Activated T-helper 1 cell treated with Interleukin-2 at 50 U/mL for 16 hours (primary cell): ENCODE data around the gene CSF3.
"Not testable (repeated sequence)": the region's sequence is repeated elsewhere in the genome, so short reads cannot be mapped to it uniquely, and the experiment has no call there.

Experiments used
- DNase-seq: peaks from one replicate; pipeline ENCODE4 v3.0.0-alpha.2; 2020; ENCODE audit warnings: low read depth

CSF3 gene

DNA sequence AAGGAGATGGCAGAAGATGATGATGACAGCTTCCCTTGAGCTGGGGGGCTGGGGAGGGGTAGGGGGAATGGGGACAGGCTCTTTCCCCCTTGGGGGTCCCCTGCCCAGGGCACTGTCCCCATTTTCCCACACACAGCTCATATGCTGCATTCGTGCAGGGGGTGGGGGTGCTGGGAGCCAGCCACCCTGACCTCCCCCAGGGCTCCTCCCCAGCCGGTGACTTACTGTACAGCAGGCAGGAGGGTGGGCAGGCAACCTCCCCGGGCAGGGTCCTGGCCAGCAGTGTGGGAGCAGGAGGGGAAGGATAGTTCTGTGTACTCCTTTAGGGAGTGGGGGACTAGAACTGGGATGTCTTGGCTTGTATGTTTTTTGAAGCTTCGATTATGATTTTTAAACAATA, 17.7 kb upstream of the CSF3 start:
- DNase-seq: no peak

DNA sequence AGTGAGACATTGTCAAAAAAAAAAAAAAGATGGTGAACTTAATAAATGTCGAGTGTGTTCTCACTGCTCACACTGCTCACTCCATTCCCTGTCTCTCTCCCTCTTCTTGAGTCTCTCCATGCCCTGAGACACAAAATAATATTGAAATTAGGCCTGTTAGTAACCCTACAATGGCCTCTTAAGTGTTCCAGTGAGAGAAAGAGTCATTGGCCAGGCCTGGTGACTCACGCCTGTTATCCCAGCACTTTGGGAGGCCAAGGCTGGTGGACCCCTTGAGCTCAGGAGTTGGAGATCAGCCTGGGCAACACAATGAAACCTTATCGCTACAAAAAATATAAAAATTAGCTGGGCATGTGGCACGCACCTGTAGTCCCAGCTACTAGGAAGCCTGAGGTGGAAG, 16.2 kb upstream of the CSF3 start:
- no peak for DNase-seq

DNA sequence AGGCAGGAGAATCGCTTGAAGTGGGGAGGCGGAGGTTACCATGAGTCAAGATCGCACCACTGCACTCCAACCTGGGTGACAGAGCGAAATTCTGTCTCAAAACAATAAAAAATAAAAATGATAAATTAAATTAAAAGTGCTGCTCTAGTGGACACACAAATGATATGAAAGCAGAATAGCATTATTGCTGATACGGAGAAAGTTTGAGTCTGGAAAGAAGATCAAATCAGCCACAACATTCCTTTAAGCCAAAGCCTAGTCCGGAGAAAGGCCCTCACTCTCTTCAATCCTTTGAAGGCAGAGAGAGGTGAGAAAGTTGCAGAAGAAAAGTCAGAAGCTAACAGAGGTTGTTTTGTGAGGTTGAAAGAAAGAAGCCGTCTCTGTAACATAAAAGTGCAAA, 15.1 kb upstream of the CSF3 start:
- no peak for DNase-seq

DNA sequence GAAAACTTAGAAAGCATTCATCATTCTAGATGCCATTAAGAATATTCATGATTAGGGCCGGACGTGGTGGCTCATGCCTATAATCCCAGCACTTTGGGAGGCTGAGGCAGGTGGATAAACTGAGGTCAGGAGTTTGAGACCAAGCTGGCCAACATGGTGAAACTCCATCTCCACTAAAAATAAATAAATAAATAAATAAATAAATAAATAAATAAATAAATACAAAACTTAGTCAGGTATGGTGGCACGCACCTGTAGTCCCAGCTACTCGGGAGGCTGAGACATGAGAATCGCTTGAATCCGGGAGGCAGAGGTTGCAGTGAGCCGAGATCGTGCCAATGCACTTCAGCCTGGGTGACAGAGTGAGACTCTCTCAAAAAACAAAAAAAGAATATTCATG, 13.9 kb upstream of the CSF3 start:
- DNase-seq: not testable (repeated sequence)

DNA sequence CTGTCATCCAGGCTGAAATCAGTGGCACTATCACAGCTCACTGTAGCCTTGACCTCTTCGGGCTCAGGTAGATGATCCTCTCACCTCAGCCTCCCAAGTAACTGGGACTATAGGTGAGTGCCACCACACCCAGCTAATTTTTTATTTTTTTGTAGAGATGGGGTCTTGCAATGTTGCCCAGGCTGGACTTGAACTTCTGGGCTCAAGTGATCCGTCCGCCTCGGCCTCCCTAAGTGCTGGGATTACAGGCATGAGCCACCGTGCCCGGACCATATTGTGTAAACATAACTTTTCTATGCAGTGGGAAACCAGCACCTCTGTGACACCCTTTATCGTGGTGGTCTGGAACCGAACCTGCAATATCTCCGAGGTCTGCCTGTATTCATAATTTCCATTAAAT, 11.2 kb upstream of the CSF3 start:
- DNase-seq: no peak

DNA sequence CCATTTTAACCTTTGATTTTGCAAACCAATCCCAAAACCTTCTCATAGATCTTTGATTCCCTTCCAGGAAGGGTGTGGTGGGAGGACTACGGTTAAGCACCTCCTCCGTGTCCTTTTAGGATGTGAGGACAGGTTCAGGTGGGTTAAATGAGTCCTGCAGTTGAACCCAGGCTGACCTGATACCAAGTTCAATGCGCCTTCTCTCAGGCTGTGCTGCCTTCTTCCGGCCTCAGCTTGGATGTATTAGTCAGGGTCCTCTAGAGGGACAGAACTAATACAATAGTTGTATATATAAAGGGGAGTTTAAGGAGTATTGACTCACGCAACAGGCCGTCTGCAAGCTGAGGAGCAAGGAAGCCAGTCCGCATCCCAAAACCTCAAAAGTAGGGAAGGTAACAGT, 10.5 kb upstream of the CSF3 start:
- DNase-seq: no peak

DNA sequence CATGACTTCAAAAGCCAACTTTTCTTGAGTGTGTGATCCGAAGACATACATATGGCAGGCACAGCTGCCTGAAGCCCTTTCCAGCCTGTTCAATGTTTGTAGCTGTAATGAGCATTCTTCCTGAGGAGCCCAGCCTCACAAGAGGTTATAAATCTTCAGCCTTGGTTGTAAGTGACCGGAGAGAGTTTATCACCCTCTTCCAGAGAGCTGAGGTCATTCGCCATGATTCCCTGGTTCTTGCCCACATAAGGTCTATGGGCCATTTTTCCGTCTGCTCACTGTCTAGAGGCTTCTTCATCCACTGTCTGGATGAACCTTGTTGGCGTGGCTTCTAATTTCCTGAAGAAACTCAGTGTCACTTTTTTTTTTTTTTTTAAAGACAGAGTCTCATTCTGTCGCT, 9.7 kb upstream of the CSF3 start:
- no peak for DNase-seq

DNA sequence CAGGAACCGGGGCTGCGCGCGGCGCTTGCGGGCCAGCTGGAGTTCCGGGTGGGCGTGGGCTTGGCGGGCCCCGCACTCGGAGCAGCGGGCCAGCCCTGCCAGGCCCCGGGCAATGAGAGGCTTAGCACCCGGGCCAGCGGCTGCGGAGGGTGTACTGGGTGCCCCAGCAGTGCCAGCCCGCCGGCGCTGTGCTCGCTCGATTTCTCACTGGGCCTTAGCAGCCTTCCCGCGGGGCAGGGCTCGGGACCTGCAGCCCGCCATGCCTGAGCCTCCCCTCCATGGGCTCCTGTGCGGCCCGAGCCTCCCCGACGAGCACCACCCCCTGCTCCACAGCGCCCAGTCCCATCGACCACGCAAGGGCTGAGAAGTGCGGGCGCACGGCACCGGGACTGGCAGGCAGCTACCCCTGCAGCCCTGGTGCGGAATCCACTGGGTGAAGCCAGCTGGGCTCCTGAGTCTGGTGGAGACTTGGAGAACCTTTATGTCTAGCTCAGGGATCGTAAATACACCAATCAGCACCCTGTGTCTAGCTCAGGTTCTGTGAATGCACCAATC, 4.2 kb upstream of the CSF3 start:
- DNase-seq: not testable (repeated sequence)

DNA sequence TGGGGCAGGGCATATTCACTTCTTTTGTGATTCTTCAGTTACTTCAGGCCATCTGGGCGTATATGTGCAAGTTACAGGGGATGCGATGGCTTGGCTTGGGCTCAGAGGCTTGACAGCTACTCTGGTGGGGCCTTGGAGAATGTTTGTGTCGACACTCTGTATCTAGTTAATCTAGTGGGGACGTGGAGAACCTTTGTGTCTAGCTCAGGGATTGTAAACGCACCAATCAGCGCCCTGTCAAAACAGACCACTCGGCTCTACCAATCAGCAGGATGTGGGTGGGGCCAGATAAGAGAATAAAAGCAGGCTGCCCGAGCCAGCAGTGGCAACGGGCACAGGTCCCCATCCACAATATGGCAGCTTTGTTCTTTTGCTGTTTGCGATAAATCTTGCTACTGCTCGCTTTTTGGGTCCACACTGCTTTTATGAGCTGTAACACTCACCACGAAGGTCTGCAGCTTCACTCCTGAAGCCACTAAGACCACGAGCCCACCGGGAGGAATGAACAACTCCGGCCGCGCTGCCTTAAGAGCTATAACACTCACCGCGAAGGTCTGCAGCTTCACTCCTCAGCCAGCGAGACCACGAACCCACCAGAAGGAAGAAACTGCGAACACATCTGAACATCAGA, 3.1 kb upstream of the CSF3 start:
- DNase-seq: not testable (repeated sequence)

DNA sequence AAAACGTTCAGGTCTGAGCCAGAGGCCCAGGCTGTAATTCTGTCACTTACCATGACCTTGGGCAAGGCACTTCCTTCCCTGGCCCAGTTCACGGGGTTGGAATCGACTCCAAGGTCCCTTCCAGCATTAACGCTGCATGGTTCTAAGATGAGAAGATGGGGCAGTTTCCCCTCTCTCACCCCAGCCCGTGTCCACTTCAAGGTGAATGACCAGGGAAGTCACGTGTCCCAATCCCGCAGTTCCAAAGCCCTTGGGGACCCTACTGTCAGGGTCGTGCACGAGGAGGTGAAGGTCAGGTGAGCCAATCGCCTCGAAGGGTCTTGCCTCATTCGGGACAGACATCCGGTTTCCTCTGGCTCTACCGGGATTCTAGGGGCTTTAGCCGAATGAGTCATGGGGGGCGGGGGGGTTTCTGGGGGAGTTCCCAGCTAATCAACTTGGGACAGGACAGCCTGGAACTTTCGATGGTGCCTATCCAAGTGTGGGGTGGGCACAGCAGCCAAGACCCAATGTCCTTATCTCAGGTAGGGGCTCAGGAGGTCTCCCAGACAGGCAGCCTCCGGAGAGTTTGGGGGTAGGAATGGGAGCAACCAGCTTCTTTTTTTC, 762 bp upstream of the CSF3 start:
- DNase-seq: no peak

DNA sequence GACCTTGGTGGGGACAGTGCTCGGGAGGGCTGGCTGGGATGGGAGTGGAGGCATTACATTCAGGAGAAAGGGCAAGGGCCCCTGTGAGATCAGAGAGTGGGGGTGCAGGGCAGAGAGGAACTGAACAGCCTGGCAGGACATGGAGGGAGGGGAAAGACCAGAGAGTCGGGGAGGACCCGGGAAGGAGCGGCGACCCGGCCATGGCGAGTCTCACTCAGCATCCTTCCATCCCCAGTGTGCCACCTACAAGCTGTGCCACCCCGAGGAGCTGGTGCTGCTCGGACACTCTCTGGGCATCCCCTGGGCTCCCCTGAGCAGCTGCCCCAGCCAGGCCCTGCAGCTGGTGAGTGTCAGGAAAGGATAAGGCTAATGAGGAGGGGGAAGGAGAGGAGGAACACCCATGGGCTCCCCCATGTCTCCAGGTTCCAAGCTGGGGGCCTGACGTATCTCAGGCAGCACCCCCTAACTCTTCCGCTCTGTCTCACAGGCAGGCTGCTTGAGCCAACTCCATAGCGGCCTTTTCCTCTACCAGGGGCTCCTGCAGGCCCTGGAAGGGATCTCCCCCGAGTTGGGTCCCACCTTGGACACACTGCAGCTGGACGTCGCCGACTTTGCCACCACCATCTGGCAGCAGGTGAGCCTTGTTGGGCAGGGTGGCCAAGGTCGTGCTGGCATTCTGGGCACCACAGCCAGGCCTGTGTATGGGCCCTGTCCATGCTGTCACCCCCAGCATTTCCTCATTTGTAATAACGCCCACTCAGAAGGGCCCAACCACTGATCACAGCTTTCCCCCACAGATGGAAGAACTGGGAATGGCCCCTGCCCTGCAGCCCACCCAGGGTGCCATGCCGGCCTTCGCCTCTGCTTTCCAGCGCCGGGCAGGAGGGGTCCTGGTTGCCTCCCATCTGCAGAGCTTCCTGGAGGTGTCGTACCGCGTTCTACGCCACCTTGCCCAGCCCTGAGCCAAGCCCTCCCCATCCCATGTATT, 1.1 kb downstream of the CSF3 start:
- no peak for DNase-seq

DNA sequence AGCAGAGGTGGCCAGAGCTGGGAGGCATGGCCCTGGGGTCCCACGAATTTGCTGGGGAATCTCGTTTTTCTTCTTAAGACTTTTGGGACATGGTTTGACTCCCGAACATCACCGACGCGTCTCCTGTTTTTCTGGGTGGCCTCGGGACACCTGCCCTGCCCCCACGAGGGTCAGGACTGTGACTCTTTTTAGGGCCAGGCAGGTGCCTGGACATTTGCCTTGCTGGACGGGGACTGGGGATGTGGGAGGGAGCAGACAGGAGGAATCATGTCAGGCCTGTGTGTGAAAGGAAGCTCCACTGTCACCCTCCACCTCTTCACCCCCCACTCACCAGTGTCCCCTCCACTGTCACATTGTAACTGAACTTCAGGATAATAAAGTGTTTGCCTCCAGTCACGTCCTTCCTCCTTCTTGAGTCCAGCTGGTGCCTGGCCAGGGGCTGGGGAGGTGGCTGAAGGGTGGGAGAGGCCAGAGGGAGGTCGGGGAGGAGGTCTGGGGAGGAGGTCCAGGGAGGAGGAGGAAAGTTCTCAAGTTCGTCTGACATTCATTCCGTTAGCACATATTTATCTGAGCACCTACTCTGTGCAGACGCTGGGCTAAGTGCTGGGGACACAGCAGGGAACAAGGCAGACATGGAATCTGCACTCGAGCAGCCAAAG, 2.3 kb downstream of the CSF3 start:
- no peak for DNase-seq

DNA sequence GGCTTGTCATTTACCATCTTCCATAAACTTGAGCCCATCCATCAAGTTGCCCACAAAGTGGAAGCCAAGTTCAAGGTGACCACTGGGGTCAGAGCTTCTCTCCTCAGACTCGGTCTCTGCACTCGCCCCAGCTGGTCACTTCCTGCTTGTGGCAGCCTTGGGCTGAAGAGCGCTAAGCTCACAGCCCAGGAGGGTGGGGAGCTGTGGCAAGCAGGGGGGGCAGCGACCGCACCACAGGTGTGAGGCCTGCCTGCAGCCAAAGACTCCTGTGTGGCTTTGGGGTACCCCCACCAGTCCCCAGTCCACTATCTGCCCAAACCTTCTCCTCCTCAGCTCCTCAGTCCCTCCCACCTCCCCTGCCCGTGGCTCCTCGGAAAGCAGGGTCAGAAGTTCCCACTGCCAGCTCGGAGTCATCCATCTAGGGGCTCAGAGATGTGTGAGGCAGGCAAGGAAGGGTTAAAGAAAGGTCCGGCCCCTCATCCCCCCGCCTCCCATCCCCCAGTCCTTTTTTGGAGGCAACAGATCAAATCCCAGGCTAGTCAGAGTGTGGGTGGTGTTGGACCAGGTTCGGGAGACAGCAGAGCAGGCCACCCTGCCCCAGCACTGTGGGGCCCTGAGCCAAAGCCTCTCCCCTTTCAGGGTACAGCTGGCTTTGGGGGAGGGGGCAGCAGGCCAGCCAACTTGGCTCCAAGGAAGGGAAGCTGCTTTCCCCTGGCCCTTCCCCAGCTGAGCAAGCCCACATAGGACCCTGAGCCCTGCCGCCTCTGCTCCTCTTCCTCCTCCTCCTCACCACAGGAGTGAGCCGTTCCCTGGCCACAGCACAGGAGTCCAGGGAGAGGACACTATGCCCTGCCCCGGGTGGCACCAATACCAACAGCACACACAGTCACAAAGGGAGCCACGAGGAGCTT, 3.2 kb downstream of the CSF3 start:
- no peak for DNase-seq

DNA sequence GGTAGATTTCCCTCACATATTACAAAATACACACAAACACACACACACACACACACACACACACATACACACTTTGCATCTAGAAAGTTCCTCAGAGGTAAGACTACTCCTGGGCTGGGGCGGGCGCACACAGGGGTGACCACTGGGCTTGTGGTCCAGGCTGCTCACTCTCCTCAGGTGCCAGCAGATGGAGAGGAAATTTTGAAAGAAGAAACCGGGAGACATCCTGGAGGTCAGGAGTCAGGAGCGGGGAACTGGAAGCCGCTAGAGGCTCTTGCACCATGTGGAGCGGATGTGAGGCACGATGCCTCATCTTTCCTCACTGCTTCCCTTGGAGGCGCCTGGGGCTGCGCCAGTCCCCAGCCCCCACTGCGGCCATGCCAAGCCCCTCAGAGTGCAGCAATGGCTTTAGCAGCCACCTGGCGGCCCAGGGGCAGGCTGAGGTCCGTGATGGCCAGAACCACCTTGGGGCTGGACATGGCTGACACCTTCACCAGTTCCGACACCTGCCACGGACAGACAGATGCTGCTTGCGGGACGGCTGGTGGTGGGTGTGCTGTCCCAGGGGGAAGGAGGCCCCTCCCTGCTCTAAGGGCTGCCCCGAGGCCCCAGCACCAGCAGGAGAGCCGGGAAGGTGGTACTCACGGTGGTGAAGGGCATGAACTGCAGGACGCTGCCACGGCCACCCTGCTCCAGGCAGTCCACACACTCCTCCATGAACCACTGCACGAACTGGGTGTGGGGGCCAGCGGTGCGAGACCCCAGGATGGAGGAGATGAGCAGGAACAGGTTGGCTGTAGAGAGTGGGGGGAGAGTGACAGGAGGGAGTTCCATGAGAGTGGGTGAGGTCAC, 4.1 kb downstream of the CSF3 start:
- no peak for DNase-seq

DNA sequence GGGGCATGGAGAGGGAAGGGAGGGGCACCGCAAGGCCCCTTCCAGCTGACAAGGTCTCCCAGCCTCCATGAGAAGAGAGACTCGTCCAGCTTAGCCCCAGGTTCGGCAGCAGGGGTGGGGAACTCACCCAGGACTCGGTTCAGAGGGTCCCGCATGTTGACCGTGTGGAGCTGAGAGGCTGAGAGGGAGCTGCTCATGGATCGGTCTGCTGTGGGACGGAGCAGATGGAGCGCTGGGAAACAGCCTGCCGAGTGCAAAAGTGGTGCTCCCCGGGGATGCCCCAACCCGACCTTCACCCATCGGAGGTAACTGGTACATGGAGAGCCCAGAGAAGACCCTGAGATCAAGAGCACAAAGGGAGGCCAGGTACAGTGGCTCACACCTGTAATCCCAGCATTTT, 4.9 kb downstream of the CSF3 start:
- no peak for DNase-seq

DNA sequence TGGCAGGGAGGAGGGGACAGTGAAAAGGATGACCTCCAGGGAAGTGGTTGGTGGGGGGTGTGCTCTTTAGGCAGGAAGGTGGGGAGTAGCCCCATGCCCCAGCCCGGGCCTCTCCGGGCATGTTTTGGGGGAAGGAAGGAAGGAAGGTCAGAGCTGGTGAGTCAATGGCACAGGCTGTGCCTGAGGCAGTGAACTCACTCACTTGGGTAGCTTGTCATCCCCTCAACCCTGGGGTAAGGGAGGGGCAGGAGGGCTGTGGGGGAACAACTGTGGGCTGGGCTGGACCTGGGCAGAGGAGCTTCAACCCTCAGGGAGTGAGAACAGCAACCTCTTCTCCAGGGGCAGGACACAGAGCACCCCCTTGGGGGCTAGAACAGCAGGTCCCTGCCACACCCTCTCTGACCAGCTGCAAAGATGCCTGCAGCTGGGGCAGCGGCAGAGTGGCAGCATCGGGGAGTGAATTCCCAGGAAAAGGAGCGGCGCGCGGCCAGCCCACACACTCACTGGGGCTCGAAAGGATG, 6.3 kb downstream of the CSF3 start:
- no peak for DNase-seq

DNA sequence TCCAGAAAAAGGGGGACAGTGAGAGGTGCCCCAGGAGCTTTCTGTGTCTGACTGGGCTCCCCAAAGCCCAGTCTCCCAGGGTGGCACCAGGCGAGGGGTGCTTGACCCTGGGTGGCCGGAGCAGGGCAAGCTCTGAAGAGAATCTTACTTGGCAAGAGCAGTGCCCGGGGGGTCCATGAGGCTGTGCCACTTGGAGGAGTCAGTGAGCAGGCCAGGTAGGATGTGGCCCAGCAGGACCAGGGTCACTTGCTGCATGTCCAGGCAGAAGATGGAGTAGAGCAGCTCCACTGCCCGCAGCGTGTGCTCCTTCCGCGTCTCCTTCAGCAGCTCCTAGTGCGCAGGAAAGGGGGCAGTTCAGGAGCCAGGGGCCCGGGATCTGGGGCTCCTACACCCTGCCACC, 7.3 kb downstream of the CSF3 start:
- DNase-seq: no peak

DNA sequence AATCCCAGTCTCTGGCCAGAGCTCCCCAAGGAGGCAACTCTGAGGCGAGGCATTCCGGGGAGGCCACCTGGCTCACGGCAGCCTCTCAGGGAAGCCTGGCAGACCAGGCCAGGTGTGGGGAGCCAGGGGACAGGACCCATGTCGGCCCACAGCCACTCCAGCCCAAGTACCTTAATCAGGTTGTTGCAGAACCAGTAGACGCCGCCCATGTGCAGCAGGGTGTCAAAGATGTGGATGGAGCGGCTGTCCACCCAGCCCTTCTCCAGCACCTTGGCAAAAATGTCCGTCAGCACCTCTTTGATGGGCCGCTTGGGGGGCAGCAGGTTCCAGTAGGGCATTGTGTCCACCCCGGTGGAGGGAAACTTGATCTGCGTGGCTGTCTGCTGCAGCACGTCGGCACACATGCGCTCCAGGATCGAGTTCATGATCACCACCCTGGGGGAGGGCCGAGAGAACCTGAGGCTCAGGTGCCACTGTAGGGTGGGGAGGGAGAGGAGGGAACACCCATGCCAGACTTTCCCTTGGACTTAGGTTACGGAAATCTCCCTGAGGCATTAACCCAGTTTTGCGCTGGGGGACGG, 7.8 kb downstream of the CSF3 start:
- DNase-seq: no peak

DNA sequence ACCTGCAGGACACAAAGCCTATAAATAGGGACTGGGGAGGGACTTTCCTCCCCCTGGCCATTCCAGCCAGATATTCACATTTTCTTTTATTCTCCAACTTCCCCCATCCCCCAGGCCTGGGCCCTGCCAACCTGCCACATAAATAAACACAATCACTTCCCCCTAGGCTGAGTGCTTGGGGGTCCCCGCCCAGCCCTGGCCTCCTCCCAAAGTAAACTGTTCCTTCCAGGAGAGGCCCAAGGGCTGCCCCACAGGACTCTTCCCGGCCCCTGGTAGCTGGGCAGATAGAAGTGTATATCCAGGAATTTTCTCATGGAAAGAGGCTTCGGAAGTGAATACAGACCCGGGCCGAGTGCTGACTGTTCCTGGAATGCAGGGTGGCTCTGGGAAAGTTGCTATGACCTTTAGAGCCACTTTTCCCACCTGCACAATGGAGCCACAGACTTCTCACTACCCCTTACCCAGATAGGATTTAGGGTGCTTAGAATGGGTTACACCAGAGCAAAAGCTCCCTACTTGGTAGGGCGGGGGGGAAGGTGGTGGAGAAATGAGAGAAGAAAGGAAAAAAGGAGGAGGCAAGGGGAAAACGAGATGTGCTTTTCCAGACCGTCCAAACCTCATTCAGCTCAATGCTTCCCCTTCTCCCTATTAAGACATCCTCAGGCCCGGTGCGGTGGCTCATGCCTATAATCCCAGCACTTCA, 8.5 kb downstream of the CSF3 start:
- no peak for DNase-seq
